HepG2 (cell line): ENCODE data around the gene BIRC5. TPM values are rescaled to one million over a fixed set of nuclear protein-coding genes. Genes with fewer than 3 reads are reported as not detected.

Experiments
- DMTF1 ChIP-seq: sonication (generic); formaldehyde crosslinking; IDR thresholded peaks from 2 replicates; pipeline ENCODE4 v1.4.0; 2020; ENCODE audit warnings: mild to moderate bottlenecking, missing genetic modification reagents
- HOXA5 ChIP-seq: sonication (generic); formaldehyde crosslinking; IDR thresholded peaks from 2 replicates; pipeline ENCODE4 v1.4.0; 2020; ENCODE audit warnings: missing genetic modification reagents
- NR2F6 ChIP-seq, 2 experiments: IDR thresholded peaks; 2 replicates each; pipeline ENCODE4 v1.6.1; 2016; ENCODE audit warnings: antibody characterized with exemption in 1 of 2, mild to moderate bottlenecking in 1 of 2
- REPIN1 ChIP-seq: sonication (generic); formaldehyde crosslinking; IDR thresholded peaks from 2 replicates; pipeline ENCODE4 v1.8.0; 2022; ENCODE audit warnings: missing genetic modification reagents, low read depth, mild to moderate bottlenecking, borderline replicate concordance
- ZNF414 ChIP-seq: sonication (generic); formaldehyde crosslinking; IDR thresholded peaks from 2 replicates; pipeline ENCODE4 v1.5.0; 2020; ENCODE audit warnings: missing genetic modification reagents
- ZNF75D ChIP-seq: sonication (generic); formaldehyde crosslinking; IDR thresholded peaks from 2 replicates; pipeline ENCODE4 v1.8.1; 2023; ENCODE audit warnings: missing genetic modification reagents, mild to moderate bottlenecking, borderline replicate concordance
- polyA plus RNA-seq, 8 experiments: library from polyadenylated mRNA; depleted of rRNA in 3 of 8; stranded (reverse) in 7 of 8; unstranded in 1 of 8; fragments of >200 nt; fragmentation: Illumina TruSeq in 4 of 8; extraction: Trizol in 4 of 8; gene quantifications; 2 replicates each; pipeline versions ENCODE4 v1.2.1 to v1.2.3, GENCODE V29; 2011 to 2016; ENCODE audit warnings: low read depth in 4 of 8, missing spikeins in 1 of 8, mixed read lengths in 1 of 8; ENCODE audit not compliant: insufficient read depth in 1 of 8
- total RNA-seq, 5 experiments: library from RNA; depleted of rRNA; stranded (reverse); fragments of >200 nt; fragmentation: Illumina TruSeq; extraction: Trizol; gene quantifications; 2 replicates each; pipeline ENCODE4 v1.2.3, GENCODE V29; 2016; ENCODE audit warnings: low read depth in 1 of 5
- TF ChIP-seq, protein P1 (sequence below): sonication (generic); formaldehyde crosslinking; IDR thresholded peaks from 2 replicates; pipeline ENCODE4 v1.5.0; 2020; ENCODE audit warnings: missing genetic modification reagents
- TF ChIP-seq, protein P2 (sequence below): sonication (generic); formaldehyde crosslinking; IDR thresholded peaks from 2 replicates; pipeline ENCODE4 v1.9.0; 2021; ENCODE audit warnings: mild to moderate bottlenecking, missing genetic modification reagents
- TF ChIP-seq, protein P3 (sequence below): sonication (generic); formaldehyde crosslinking; IDR thresholded peaks from 2 replicates; pipeline ENCODE4 v1.4.0; 2020; ENCODE audit warnings: missing genetic modification reagents

Gene BIRC5
- total and polyA plus RNA-seq, 2 of the 13 experiments (the other 11 are each of a cell fraction or from before 2014, with no cell fraction given): 30.3 to 135 TPM

DNA sequence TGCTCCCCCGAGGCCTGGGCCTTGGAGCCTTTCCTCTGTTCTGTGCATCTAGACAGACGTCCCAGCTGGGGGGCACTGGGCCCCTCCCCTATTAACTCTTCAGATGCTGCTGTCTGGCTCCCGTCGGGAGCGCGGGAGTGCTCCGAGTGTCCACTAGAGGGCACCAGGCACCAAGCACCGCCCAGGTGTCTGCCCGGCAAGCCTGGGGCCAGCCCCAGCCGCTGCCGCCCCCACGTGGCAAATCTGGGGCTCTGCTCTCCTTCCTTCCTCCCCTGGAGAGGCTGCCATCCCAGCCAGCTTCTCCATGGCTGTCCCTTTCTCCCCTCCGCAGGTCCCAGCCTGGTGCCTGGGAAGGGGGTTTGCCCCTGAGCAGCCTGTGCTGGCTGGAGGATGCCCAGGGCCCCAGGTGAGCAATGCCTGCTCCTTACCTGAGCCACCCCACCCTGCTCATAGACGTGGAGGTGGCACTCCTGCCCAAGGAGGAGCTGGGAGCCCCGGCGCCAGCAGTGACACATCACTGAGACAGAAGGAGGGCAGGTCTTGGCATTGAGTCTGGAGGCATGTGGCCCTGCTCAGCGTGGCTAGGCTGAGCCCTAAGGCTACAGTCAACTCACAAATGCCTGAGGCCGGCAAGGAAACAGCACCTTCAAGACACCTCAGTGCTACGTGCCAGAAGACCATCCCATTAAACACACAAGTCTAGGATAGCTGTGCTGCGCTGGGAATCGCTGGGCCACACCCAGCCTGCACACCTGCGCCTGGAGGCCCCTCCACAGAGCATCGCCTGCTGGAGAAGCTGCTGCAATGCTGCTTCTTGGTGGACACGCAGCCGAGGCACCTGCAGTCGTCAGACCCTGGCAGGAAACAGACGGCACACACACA, 37.1 kb downstream of the BIRC5 start (continued):
- TF ChIP-seq, protein P1, sequence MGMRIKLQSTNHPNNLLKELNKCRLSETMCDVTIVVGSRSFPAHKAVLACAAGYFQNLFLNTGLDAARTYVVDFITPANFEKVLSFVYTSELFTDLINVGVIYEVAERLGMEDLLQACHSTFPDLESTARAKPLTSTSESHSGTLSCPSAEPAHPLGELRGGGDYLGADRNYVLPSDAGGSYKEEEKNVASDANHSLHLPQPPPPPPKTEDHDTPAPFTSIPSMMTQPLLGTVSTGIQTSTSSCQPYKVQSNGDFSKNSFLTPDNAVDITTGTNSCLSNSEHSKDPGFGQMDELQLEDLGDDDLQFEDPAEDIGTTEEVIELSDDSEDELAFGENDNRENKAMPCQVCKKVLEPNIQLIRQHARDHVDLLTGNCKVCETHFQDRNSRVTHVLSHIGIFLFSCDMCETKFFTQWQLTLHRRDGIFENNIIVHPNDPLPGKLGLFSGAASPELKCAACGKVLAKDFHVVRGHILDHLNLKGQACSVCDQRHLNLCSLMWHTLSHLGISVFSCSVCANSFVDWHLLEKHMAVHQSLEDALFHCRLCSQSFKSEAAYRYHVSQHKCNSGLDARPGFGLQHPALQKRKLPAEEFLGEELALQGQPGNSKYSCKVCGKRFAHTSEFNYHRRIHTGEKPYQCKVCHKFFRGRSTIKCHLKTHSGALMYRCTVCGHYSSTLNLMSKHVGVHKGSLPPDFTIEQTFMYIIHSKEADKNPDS (CRISPR knock-in tag): no peak
- no peak for TF ChIP-seq DMTF1 (CRISPR knock-in tag)
- TF ChIP-seq HOXA5: peak; percentile 88
- TF ChIP-seq, protein P2, sequence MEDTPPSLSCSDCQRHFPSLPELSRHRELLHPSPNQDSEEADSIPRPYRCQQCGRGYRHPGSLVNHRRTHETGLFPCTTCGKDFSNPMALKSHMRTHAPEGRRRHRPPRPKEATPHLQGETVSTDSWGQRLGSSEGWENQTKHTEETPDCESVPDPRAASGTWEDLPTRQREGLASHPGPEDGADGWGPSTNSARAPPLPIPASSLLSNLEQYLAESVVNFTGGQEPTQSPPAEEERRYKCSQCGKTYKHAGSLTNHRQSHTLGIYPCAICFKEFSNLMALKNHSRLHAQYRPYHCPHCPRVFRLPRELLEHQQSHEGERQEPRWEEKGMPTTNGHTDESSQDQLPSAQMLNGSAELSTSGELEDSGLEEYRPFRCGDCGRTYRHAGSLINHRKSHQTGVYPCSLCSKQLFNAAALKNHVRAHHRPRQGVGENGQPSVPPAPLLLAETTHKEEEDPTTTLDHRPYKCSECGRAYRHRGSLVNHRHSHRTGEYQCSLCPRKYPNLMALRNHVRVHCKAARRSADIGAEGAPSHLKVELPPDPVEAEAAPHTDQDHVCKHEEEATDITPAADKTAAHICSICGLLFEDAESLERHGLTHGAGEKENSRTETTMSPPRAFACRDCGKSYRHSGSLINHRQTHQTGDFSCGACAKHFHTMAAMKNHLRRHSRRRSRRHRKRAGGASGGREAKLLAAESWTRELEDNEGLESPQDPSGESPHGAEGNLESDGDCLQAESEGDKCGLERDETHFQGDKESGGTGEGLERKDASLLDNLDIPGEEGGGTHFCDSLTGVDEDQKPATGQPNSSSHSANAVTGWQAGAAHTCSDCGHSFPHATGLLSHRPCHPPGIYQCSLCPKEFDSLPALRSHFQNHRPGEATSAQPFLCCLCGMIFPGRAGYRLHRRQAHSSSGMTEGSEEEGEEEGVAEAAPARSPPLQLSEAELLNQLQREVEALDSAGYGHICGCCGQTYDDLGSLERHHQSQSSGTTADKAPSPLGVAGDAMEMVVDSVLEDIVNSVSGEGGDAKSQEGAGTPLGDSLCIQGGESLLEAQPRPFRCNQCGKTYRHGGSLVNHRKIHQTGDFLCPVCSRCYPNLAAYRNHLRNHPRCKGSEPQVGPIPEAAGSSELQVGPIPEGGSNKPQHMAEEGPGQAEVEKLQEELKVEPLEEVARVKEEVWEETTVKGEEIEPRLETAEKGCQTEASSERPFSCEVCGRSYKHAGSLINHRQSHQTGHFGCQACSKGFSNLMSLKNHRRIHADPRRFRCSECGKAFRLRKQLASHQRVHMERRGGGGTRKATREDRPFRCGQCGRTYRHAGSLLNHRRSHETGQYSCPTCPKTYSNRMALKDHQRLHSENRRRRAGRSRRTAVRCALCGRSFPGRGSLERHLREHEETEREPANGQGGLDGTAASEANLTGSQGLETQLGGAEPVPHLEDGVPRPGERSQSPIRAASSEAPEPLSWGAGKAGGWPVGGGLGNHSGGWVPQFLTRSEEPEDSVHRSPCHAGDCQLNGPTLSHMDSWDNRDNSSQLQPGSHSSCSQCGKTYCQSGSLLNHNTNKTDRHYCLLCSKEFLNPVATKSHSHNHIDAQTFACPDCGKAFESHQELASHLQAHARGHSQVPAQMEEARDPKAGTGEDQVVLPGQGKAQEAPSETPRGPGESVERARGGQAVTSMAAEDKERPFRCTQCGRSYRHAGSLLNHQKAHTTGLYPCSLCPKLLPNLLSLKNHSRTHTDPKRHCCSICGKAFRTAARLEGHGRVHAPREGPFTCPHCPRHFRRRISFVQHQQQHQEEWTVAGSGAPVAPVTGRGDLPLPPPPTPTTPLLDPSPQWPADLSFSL (CRISPR knock-in tag): no peak
- peak; percentile 81 for TF ChIP-seq REPIN1 (CRISPR knock-in tag)
- 0 out of 2 replicates have a peak, but pooled peaks have one; percentile 57 for TF ChIP-seq ZNF414 (CRISPR knock-in tag)
- no peak for TF ChIP-seq NR2F6 (IDR thresholded peaks at IDR 0.05)
- peak; percentile 72 for TF ChIP-seq NR2F6 (CRISPR knock-in tag; IDR thresholded peaks at IDR 0.05)
- TF ChIP-seq, protein P3, sequence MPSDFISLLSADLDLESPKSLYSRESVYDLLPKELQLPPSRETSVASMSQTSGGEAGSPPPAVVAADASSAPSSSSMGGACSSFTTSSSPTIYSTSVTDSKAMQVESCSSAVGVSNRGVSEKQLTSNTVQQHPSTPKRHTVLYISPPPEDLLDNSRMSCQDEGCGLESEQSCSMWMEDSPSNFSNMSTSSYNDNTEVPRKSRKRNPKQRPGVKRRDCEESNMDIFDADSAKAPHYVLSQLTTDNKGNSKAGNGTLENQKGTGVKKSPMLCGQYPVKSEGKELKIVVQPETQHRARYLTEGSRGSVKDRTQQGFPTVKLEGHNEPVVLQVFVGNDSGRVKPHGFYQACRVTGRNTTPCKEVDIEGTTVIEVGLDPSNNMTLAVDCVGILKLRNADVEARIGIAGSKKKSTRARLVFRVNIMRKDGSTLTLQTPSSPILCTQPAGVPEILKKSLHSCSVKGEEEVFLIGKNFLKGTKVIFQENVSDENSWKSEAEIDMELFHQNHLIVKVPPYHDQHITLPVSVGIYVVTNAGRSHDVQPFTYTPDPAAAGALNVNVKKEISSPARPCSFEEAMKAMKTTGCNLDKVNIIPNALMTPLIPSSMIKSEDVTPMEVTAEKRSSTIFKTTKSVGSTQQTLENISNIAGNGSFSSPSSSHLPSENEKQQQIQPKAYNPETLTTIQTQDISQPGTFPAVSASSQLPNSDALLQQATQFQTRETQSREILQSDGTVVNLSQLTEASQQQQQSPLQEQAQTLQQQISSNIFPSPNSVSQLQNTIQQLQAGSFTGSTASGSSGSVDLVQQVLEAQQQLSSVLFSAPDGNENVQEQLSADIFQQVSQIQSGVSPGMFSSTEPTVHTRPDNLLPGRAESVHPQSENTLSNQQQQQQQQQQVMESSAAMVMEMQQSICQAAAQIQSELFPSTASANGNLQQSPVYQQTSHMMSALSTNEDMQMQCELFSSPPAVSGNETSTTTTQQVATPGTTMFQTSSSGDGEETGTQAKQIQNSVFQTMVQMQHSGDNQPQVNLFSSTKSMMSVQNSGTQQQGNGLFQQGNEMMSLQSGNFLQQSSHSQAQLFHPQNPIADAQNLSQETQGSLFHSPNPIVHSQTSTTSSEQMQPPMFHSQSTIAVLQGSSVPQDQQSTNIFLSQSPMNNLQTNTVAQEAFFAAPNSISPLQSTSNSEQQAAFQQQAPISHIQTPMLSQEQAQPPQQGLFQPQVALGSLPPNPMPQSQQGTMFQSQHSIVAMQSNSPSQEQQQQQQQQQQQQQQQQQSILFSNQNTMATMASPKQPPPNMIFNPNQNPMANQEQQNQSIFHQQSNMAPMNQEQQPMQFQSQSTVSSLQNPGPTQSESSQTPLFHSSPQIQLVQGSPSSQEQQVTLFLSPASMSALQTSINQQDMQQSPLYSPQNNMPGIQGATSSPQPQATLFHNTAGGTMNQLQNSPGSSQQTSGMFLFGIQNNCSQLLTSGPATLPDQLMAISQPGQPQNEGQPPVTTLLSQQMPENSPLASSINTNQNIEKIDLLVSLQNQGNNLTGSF (CRISPR knock-in tag): no peak
- no peak for TF ChIP-seq ZNF75D (CRISPR knock-in tag)
